IMR-90 (cell line): Measurements from ENCODE around the gene SDHC. TPM values are rescaled to one million over a fixed set of nuclear protein-coding genes. Genes with fewer than 3 reads are reported as not detected.

Experiments used
- ATAC-seq: fragments of 200-7000 bp; cut with Tn5 transposase; 2 replicates; pipeline ENCODE4 v1.9.1; 2020; ENCODE audit warnings: low read depth, mild to moderate bottlenecking, moderate library complexity
- BruUV-seq: library from RNA; stranded (reverse); fragments of 400-500 nt; replicated peaks from 2 replicates; lab custom pipeline; 2021; lab: Mats Ljungman, UMichigan
- CTCF ChIA-PET: fragments of 300-600 bp; formaldehyde crosslinking; extraction: SDS; loops from one replicate; lab custom pipeline; 2021; ENCODE audit warnings: antibody characterized with exemption; lab: Yijun Ruan, JAX
- POLR2A ChIA-PET: fragments of 300-600 bp; sonication (Branson Sonifier 250); formaldehyde crosslinking; loops from one replicate; lab custom pipeline; 2022; ENCODE audit warnings: antibody characterized with exemption; ENCODE audit not compliant: unreplicated experiment; lab: Charles Lee
- DNase-seq: peaks from one replicate; pipeline ENCODE4 v3.0.0; 2013
- H2AFZ ChIP-seq: replicated peaks from 2 replicates; pipeline ENCODE3; 2013; ENCODE audit warnings: low read length, mild to moderate bottlenecking; ENCODE audit not compliant: poor library complexity
- H2AK5ac ChIP-seq: 2 replicates; pipeline ENCODE4 v1.6.1; 2013; ENCODE audit warnings: low read depth, low read length, inconsistent platforms
- H2AK9ac ChIP-seq: replicated peaks from 2 replicates; pipeline ENCODE3; 2013; ENCODE audit warnings: mild to moderate bottlenecking, low read depth, low read length, moderate library complexity; ENCODE audit not compliant: poor library complexity
- H2BK120ac ChIP-seq: 2 replicates; pipeline ENCODE4 v1.6.1; 2013; ENCODE audit warnings: low read depth, low read length, inconsistent platforms
- H2BK15ac ChIP-seq: 3 replicates; pipeline ENCODE4 v1.6.1; 2013; ENCODE audit warnings: low read depth, low read length, inconsistent platforms
- H2BK20ac ChIP-seq: 2 replicates; pipeline ENCODE4 v1.6.1; 2013; ENCODE audit warnings: low read depth, mild to moderate bottlenecking, inconsistent platforms, low read length, moderate library complexity
- H2BK5ac ChIP-seq: 2 replicates; pipeline ENCODE4 v1.6.1; 2013; ENCODE audit warnings: mild to moderate bottlenecking, low read depth, low read length, inconsistent platforms; ENCODE audit not compliant: poor library complexity, severe bottlenecking
- H3K14ac ChIP-seq: replicated peaks from 2 replicates; pipeline ENCODE4 v1.6.1; 2013; ENCODE audit warnings: low read depth, low read length, inconsistent platforms
- H3K18ac ChIP-seq: 2 replicates; pipeline ENCODE4 v1.6.1; 2013; ENCODE audit warnings: low read depth, low read length, control low read depth
- H3K23ac ChIP-seq: 2 replicates; pipeline ENCODE4 v1.6.1; 2013; ENCODE audit warnings: low read depth, low read length, inconsistent platforms
- H3K27ac ChIP-seq: 2 replicates; pipeline ENCODE4 v1.5.1; 2013; ENCODE audit warnings: mild to moderate bottlenecking, control low read depth, low read length; ENCODE audit not compliant: insufficient read depth
- H3K27me3 ChIP-seq: 2 replicates; pipeline ENCODE4 v1.6.1; 2013; ENCODE audit warnings: low read length; ENCODE audit not compliant: control insufficient read depth, insufficient read depth
- H3K36me3 ChIP-seq: 2 replicates; pipeline ENCODE4 v1.6.1; 2013; ENCODE audit warnings: low read length, mixed read lengths; ENCODE audit not compliant: control insufficient read depth, insufficient read depth
- H3K4ac ChIP-seq: 2 replicates; pipeline ENCODE4 v1.6.1; 2013; ENCODE audit warnings: low read depth, low read length, inconsistent platforms
- H3K4me1 ChIP-seq: 2 replicates; pipeline ENCODE4 v1.6.1; 2013; ENCODE audit warnings: low read length, mixed read lengths; ENCODE audit not compliant: control insufficient read depth, insufficient read depth
- H3K4me2 ChIP-seq: 2 replicates; pipeline ENCODE4 v1.6.1; 2013; ENCODE audit warnings: low read depth, mild to moderate bottlenecking, control low read depth, low read length, moderate library complexity
- H3K4me3 ChIP-seq: 2 replicates; pipeline ENCODE4 v1.5.1; 2013; ENCODE audit warnings: low read depth, mild to moderate bottlenecking, control low read depth, low read length, moderate library complexity; ENCODE audit not compliant: insufficient read depth
- H3K56ac ChIP-seq: 2 replicates; pipeline ENCODE4 v1.6.1; 2013; ENCODE audit warnings: low read length, inconsistent platforms; ENCODE audit not compliant: insufficient read depth; ENCODE audit errors: extremely low read depth
- H3K79me1 ChIP-seq, 2 experiments: 2 replicates each; pipeline ENCODE4 v1.6.1; 2013; ENCODE audit warnings: low read length in 2 of 2, inconsistent platforms in 1 of 2, low read depth in 1 of 2
- H3K9ac ChIP-seq: 2 replicates; pipeline ENCODE4 v1.6.1; 2013; ENCODE audit warnings: low read depth, low read length, control low read depth
- H3K9me1 ChIP-seq: 2 replicates; pipeline ENCODE4 v1.6.1; 2013; ENCODE audit warnings: low read length, inconsistent platforms; ENCODE audit not compliant: insufficient read depth
- H3K9me3 ChIP-seq: 2 replicates; pipeline ENCODE4 v1.6.1; 2013; ENCODE audit warnings: low read length; ENCODE audit not compliant: control insufficient read depth, insufficient read depth
- H4K20me1 ChIP-seq: 2 replicates; pipeline ENCODE4 v1.6.1; 2013; ENCODE audit warnings: low read length, inconsistent platforms; ENCODE audit not compliant: insufficient read depth
- H4K5ac ChIP-seq: 2 replicates; pipeline ENCODE4 v1.6.1; 2013; ENCODE audit warnings: mild to moderate bottlenecking, low read depth, low read length, control low read depth
- H4K8ac ChIP-seq, 2 experiments: 2 replicates each; pipeline ENCODE4 v1.6.1; 2013; ENCODE audit warnings: low read depth in 2 of 2, low read length in 2 of 2, control low read depth in 1 of 2, inconsistent platforms in 1 of 2
- H4K91ac ChIP-seq: 2 replicates; pipeline ENCODE4 v1.6.1; 2013; ENCODE audit warnings: low read depth, low read length, inconsistent platforms; ENCODE audit not compliant: insufficient read depth
- BHLHE40 ChIP-seq: fragments of 150-350 bp; IDR thresholded peaks from 2 replicates; pipeline ENCODE4 v1.6.1; 2016; ENCODE audit warnings: mild to moderate bottlenecking, low read depth, low read length
- CHD1 ChIP-seq: IDR thresholded peaks from 2 replicates; pipeline ENCODE4 v1.6.1; 2012; ENCODE audit warnings: low read depth, low read length, improper control_type of control experiment
- FOS ChIP-seq: fragments of 150-350 bp; IDR thresholded peaks from 2 replicates; pipeline ENCODE4 v1.6.1; 2016; ENCODE audit warnings: low read depth, low read length
- MAFK ChIP-seq: IDR thresholded peaks from 2 replicates; pipeline ENCODE4 v1.6.1; 2012; ENCODE audit warnings: low read depth, low read length, improper control_type of control experiment
- MAZ ChIP-seq: IDR thresholded peaks from 2 replicates; pipeline ENCODE4 v1.6.1; 2012; ENCODE audit warnings: low read depth, mild to moderate bottlenecking, low read length, improper control_type of control experiment, moderate library complexity, borderline replicate concordance
- MXI1 ChIP-seq: IDR thresholded peaks from 2 replicates; pipeline ENCODE4 v1.6.1; 2012; ENCODE audit warnings: low read depth, mild to moderate bottlenecking, low read length, moderate library complexity, borderline replicate concordance
- NFE2L2 ChIP-seq: fragments of 150-350 bp; IDR thresholded peaks from 2 replicates; pipeline ENCODE4 v1.6.1; 2016; ENCODE audit warnings: low read depth, mild to moderate bottlenecking, low read length
- POLR2A ChIP-seq: IDR thresholded peaks from 2 replicates; pipeline ENCODE4 v1.6.1; 2012; ENCODE audit warnings: mild to moderate bottlenecking, low read depth, low read length
- RAD21 ChIP-seq: IDR thresholded peaks from 2 replicates; pipeline ENCODE4 v1.6.1; 2012; ENCODE audit warnings: low read length, improper control_type of control experiment
- RCOR1 ChIP-seq: IDR thresholded peaks from 2 replicates; pipeline ENCODE4 v1.6.1; 2012; ENCODE audit warnings: mild to moderate bottlenecking, low read length, improper control_type of control experiment; ENCODE audit not compliant: insufficient replicate concordance
- RFX5 ChIP-seq: IDR thresholded peaks from 2 replicates; pipeline ENCODE4 v1.8.0; 2012; ENCODE audit warnings: low read depth, mild to moderate bottlenecking, low read length, moderate library complexity
- SMC3 ChIP-seq: fragments of 150-350 bp; IDR thresholded peaks from 2 replicates; pipeline ENCODE4 v1.6.1; 2016; ENCODE audit warnings: low read depth, mild to moderate bottlenecking, antibody characterized with exemption, low read length, moderate library complexity
- WGBS, 2 experiments: methylation state at CpG; one replicate each; pipeline versions ENCODE4 v1.1.5 to v1.1.7; 2013; ENCODE audit warnings: missing lambda C conversion rate in 2 of 2; ENCODE audit not compliant: insufficient read length in 1 of 2; ENCODE audit errors: extremely low coverage in 2 of 2; 5-methylcytosine and 5-hydroxymethylcytosine counted together
- dilution Hi-C: fragments of 300-500 bp; cut with HindIII; formaldehyde crosslinking; loops from one replicate; pipeline ENCODE4 v1.14.3; 2018; ENCODE audit warnings: low sequenced_read_pairs; ENCODE audit not compliant: unreplicated experiment
- in situ Hi-C: fragments of 300-500 bp; cut with MboI; formaldehyde crosslinking; loops from 3 replicates; pipeline ENCODE4 v1.14.3; 2019; ENCODE audit warnings: low sequenced_read_pairs, inconsistent platforms, mixed read lengths
- intact Hi-C: fragments of 100-400 bp; cut with micrococcal nuclease; formaldehyde crosslinking; loops from 2 replicates; pipeline ENCODE4 v1.10.0; 2022
- polyA plus RNA-seq, 3 experiments: library from polyadenylated mRNA; depleted of rRNA; stranded (reverse); fragments of >200 nt; gene quantifications; 2 replicates each; pipeline ENCODE4 v1.2.3, GENCODE V29; 2012; ENCODE audit warnings: low replicate concordance in 1 of 3
- total RNA-seq: library from RNA; depleted of rRNA; stranded (reverse); fragments of >200 nt; gene quantifications from 2 replicates; pipeline ENCODE4 v1.2.3, GENCODE V29; 2012
- TF ChIP-seq, protein P1 (sequence below): fragments of 150-350 bp; IDR thresholded peaks from 2 replicates; pipeline ENCODE4 v1.6.1; 2017; ENCODE audit warnings: mild to moderate bottlenecking, antibody characterized with exemption, low read length, low read depth
- TF ChIP-seq, protein P2 (sequence below): fragments of 150-350 bp; IDR thresholded peaks from 2 replicates; pipeline ENCODE4 v1.6.1; 2016; ENCODE audit warnings: low read depth, mild to moderate bottlenecking, low read length, moderate library complexity, borderline replicate concordance

The SDHC gene
- total and polyA plus RNA-seq, 2 of the 4 experiments (the other 2 are of a cell fraction) = 158 to 235 TPM

DNA sequence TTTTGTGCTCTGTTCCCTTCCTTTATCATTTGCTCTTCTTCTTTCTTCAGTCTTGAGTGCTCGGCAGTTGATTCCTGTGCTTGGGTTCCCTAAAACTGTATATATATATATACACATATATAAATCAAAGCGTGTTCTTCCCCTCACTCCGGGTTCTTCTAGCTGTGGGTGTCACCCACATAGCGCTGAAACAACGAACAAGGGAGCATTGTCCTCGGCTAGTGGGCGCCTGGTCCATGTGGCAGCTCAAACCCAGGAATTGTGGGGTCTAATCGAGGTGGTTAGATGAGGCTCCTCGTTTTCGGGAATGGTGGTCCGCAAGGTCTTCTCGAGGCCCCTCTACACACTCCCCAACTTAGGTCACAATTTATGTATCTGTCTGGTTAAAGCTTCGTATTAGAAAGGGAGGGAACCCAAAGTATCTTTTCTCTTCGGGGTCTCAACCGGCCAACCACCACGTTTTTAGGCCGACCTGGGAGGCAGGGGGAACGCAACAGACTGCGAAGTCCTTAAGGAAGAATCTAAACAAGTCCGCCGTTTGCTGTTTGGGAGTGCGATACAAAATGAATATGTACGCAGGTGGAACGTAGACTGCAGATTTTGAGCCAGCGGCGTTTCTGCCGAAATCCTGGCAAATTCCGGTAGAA lies 504 bp upstream of the SDHC start:
- Histone ChIP-seq H2AK9ac (peak overlapping the region; percentile 90), H3K27me3 (peaks cover 5% of the 10 kb centered on the region; the same call in 1 of the 2 replicates), H3K27ac (peak overlapping the region; percentile 70), H3K4ac (peak overlapping the region; percentile 76), H4K5ac (peak overlapping the region; percentile 41), H3K9me3 (no peaks in the 10 kb centered on the region), H3K79me1 (peaks cover 0 to 17% of the 10 kb centered on the region in 2 experiments; a peak in 2 of 4 replicates), H2BK15ac (peak overlapping the region; percentile 37; the same call in 1 of the 3 replicates), H3K4me1 (no peaks in the 10 kb centered on the region), H4K91ac (peak overlapping the region; percentile 46), H3K4me2 (peak overlapping the region; percentile 52), H2AFZ (peak overlapping the region; percentile 92), H3K56ac (peak overlapping the region; percentile 75; the same call in 1 of the 2 replicates), H3K9me1 (0 out of 2 replicates have a peak, but pooled peaks cover 3% of the 10 kb centered on the region), H3K36me3 (no peaks in the 10 kb centered on the region), H2AK5ac (peak overlapping the region; percentile 76), H4K20me1 (no peaks in the 10 kb centered on the region; the same call in 1 of the 2 replicates), H3K18ac (peak overlapping the region; percentile 9; the same call in 1 of the 2 replicates), H3K23ac (peak overlapping the region; percentile 75), H3K14ac (peak overlapping the region; percentile 73), H2BK120ac (peak overlapping the region; percentile 6; the same call in 1 of the 2 replicates), H2BK5ac (peak overlapping the region; percentile 4), H2BK20ac (no peak overlapping the region), H3K4me3 (peak overlapping the region; percentile 71), H3K9ac (peak overlapping the region; percentile 78), H4K8ac (peak overlapping the region; percentile 93 to 96)
- dilution Hi-C loops = no loop called here
- ATAC-seq (peak; percentile 12), DNase-seq (no peak)
- WGBS, 2 experiments = 6% methylated on average over 7 of the region's 28 CpGs; no CpG with 5 or more reads in 1 of the 2 experiments
- BruUV-seq = no TSS peak
- ChIA-PET POLR2A (interaction anchor here (0.6 kb wide), 1 partner anchor 12 kb away, joined by 3 read pairs; no protein-coding TSS in a partner anchor), CTCF (interaction anchor here (1.0 to 1.9 kb wide), 4 partner anchors 11 to 61 kb away, joined by 3 to 4 read pairs (median 3); no protein-coding TSS in a partner anchor)
- intact Hi-C loops = no loop called here
- in situ Hi-C loops = no loop called here
- TF ChIP-seq FOS (no peak), NFE2L2 (no peak), CHD1 (no peak), RFX5 (no peak), RCOR1 (no peak), MAZ (no peak), RAD21 (no peak), BHLHE40 (no peak), MXI1 (no peak), MAFK (no peak), SMC3 (no peak), POLR2A (no peak)
- TF ChIP-seq, protein P1, sequence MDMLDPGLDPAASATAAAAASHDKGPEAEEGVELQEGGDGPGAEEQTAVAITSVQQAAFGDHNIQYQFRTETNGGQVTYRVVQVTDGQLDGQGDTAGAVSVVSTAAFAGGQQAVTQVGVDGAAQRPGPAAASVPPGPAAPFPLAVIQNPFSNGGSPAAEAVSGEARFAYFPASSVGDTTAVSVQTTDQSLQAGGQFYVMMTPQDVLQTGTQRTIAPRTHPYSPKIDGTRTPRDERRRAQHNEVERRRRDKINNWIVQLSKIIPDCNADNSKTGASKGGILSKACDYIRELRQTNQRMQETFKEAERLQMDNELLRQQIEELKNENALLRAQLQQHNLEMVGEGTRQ = no peak
- TF ChIP-seq, protein P2, sequence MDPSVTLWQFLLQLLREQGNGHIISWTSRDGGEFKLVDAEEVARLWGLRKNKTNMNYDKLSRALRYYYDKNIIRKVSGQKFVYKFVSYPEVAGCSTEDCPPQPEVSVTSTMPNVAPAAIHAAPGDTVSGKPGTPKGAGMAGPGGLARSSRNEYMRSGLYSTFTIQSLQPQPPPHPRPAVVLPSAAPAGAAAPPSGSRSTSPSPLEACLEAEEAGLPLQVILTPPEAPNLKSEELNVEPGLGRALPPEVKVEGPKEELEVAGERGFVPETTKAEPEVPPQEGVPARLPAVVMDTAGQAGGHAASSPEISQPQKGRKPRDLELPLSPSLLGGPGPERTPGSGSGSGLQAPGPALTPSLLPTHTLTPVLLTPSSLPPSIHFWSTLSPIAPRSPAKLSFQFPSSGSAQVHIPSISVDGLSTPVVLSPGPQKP = no peak
